Central memory CD4-positive, alpha-beta T cell (primary cell): Measurements from ENCODE around the gene APOO.

ENCODE experiments used
- DNase-seq: peaks from one replicate; pipeline ENCODE4 v3.0.0; 2022

The APOO gene

GRCh38 chrX:23857935-23858334 lies 49.8 kb downstream of the APOO start:
- DNase-seq: no peak

GRCh38 chrX:23857363-23857762 lies 50.4 kb downstream of the APOO start:
- DNase-seq: no peak

- no peak for DNase-seq
These were observed 52.2 kb downstream of the APOO start for GRCh38 chrX:23855569-23855968.

- no peak for DNase-seq
These were observed 52.8 kb downstream of the APOO start for GRCh38 chrX:23854945-23855344.

GRCh38 chrX:23854122-23854521 lies 53.6 kb downstream of the APOO start:
- DNase-seq: no peak

GRCh38 chrX:23851544-23851943 lies 56.2 kb downstream of the APOO start:
- DNase-seq: no peak

- no peak for DNase-seq
These were observed 58.5 kb downstream of the APOO start for GRCh38 chrX:23849241-23849640.

- no peak for DNase-seq
These were observed 62.4 kb downstream of the APOO start for GRCh38 chrX:23845351-23845817.

- DNase-seq: no peak
These were observed 63.1 kb downstream of the APOO start for GRCh38 chrX:23844502-23845138.

- DNase-seq: no peak
These were observed 65.8 kb downstream of the APOO start for GRCh38 chrX:23841847-23842522.

- DNase-seq: no peak
These were observed 67.1 kb downstream of the APOO start for GRCh38 chrX:23840674-23841073.

GRCh38 chrX:23838953-23839352 lies 68.8 kb downstream of the APOO start:
- DNase-seq: no peak

- no peak for DNase-seq
These were observed 75.0 kb downstream of the APOO start for GRCh38 chrX:23832721-23833120.

GRCh38 chrX:23828881-23829280 lies 78.9 kb downstream of the APOO start:
- no peak for DNase-seq

GRCh38 chrX:23826653-23827052 lies 81.1 kb downstream of the APOO start:
- no peak for DNase-seq

- DNase-seq: no peak
These were observed 81.5 kb downstream of the APOO start for GRCh38 chrX:23826216-23826615.

GRCh38 chrX:23825675-23826074 lies 82.1 kb downstream of the APOO start:
- DNase-seq: no peak

- no peak for DNase-seq
These were observed 84.9 kb downstream of the APOO start for GRCh38 chrX:23822841-23823240.

- DNase-seq: no peak
These were observed 85.3 kb downstream of the APOO start for GRCh38 chrX:23822397-23822796.

GRCh38 chrX:23821847-23822246 lies 85.9 kb downstream of the APOO start:
- DNase-seq: no peak

GRCh38 chrX:23820235-23820782 lies 87.4 kb downstream of the APOO start:
- DNase-seq: no peak

GRCh38 chrX:23819385-23820234 lies 88.1 kb downstream of the APOO start:
- no peak for DNase-seq

- no peak for DNase-seq
These were observed 89.8 kb downstream of the APOO start for GRCh38 chrX:23817979-23818336.

- DNase-seq: no peak
These were observed 91.6 kb downstream of the APOO start for GRCh38 chrX:23816179-23816578.
